HT1080 (cell line): Measurements from ENCODE around the gene QRSL1. TPM values are rescaled to one million over a fixed set of nuclear protein-coding genes. Genes with fewer than 3 reads are reported as not detected.
A peak's percentile ranks its signal among the peaks of the same experiment; 100 is the strongest.
"Not testable (repeated sequence)": the region's sequence is repeated elsewhere in the genome, so short reads cannot be mapped to it uniquely, and the experiment has no call there.

Experiments
- DNase-seq: peaks from one replicate; pipeline ENCODE4 v3.0.0-alpha.2; 2015; ENCODE audit warnings: low read depth
- total RNA-seq: library from RNA; depleted of rRNA; stranded (reverse); fragments of >200 nt; shearing (Covaris generic); gene quantifications from 2 replicates; pipeline ENCODE4 v1.2.3, GENCODE V29; 2014

The QRSL1 gene
- total RNA-seq, 1 experiment from 2014 or later = 13.7 TPM

DNA sequence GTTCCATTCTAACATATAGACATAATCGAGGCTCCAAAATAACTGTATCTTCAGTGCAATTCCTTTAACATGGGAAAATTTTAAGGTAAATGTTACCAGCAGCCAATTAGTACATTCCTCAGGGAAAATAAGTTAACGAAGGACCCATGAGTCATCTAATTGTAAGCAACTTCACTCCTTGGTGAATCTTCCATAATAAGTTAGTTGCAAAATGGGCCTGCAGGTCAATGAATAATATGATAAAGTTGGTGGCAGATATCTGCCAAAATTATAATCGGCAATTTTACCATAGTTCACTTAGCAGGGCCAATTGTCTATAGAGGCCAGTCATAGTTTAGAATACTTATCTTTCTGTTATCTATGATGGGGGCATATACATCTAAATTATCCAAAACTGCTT, 42.3 kb downstream of the QRSL1 start:
- DNase-seq = no peak

DNA sequence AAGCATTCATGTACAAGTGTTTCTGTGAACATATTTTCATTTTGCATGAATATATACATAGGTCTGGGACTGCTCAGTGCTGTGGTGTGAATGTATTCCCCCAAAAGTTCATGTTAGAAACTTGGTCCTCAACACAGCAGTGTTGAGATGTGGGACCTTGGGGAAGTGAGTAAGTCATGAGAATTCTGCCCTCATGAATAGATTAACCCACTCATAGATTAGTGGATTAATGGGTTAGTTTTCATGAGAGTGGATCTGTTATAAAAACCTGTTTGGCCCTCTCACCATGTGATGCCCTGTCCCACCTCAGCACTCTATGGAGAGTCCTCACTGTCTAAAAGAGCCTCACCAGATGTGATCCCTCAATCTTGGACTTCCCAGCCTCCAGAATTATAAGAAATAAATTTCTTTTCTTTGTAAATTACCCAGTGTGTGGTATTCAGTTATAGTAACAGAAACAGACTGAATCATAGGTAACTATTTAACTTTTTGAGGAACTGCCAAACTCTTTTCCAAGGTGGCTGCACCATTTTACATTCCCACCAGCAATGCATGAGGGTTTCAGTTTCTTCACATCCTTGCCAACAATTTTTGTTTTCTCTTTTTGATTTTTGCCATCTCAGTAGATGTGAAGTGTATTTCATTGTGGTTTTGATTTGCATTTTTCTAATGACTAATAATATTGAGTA, 45.3 kb downstream of the QRSL1 start:
- DNase-seq = no peak

DNA sequence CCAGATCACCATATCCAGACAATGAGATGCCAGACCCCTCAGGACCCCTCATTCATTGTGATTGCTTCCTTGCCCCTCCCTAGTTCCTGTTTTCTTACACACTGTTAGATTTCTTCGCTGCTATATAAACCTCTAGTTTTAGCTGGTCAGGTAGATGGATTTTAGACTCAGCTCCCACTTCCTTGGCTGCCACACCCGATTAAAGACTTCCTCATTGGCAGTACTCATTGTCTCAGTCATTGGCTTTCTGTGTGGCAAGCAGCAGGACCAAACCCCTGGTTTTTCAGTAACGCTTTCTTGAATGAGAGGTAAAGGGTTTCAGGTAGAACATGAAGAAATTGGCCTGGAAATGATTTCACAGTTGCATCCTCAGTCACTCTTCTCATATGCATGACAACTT, 47.9 kb downstream of the QRSL1 start:
- DNase-seq = no peak

DNA sequence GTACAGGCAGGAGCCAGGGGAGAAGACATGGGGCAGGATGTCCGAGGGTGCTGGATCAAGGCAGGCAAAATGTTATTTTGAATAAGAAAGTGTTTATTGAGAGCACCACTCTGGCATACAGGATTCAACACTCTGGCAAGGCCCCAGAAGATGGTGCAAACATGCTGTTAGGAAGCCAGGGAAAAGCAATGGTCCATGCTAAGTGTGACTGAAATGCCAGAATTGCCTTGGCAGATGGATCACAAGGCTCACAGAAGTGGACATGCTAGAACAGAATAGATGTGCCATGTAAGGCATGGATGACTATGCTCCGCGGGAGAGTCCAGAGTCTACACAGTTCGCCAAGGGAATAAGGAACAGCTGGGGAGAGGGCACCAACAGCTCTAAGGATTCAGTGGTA, 54.6 kb downstream of the QRSL1 start:
- no peak for DNase-seq

DNA sequence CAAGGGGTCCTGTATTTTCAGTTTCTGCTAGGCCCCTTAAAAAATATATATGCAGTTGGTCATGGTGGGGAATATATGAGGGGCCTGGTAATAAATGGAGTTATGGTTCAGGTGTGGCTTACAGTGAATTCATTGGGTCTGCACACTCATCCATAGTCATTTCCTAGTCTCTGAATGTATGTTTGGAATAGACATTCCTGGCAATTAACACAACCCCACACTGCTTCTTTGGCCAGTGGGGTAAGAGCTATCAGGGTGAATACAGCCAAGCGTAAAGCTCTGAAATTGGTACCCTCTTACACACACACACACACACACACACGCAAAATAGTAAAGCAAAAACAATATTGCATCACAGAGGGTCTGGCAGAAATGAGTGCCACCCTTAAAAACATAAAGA, 56.5 kb downstream of the QRSL1 start:
- peak; percentile 80 for DNase-seq

DNA sequence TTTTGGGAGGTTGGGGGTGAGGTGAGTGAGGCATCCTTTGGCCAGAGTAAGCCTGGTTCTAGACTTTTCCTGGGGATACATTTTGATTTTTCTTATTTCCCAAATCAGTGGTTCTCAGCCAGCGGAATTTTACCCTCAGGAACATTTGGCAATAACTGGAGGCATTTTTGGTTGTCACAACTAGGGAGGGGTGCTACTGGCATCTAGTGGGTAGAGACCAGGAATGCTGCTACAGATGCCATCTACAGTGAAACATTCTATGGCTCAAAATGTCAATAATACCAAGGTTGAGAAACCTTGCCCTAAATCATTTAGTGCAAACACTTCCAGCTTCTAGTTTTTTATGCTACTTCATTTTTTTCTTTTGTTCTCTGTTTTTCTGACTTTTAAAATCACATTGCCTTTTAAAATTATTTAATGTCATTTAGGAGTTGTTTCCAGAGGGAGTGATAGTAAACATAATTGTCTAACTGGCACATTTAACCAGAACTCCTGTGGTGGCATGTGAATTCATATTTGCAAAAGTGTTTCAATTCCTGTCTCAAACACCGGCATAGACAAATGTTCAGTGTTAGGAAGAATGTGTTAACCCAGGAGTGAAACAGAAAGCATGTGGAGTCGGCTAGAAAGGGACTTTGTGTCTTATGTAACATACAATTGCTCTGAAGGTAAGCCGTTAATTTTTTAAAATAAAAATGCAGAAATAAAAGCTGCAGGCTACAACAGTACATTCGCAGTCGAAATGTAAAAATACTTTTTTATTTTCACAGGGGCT, 59.0 kb downstream of the QRSL1 start:
- no peak for DNase-seq

DNA sequence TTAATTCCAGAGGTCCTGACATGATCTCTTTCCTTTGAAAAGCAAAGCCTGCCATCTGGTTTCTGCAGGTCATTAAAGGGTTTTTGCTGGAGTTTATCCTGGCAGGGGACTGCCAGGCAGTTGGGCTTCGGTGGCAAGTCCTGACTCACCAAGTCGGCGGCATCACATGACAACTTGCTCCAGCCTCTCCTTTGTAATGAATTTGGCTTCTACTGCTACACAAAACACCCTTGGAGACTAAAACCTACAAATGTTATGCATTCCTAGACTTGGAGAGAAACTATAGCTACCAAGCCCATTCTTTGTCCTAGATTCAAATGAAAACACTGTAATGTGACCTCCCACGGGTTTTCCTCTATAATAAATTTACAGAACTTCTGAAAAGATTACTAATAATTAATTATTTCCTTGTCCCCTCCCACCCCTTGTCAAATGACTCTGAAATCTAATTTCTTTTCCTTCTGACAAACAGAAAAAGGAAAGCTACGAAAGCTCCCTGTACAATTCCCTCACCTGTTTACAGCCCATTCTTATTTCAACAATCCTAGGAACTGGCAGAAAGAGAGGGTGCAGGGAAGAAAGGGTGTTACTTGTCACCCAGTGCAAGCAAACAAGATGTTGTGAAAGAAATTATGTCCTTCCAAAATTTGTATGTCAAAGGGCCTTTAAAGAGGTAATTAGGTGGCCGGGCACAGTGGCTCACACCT, 62.9 kb downstream of the QRSL1 start:
- peak; percentile 73 for DNase-seq

DNA sequence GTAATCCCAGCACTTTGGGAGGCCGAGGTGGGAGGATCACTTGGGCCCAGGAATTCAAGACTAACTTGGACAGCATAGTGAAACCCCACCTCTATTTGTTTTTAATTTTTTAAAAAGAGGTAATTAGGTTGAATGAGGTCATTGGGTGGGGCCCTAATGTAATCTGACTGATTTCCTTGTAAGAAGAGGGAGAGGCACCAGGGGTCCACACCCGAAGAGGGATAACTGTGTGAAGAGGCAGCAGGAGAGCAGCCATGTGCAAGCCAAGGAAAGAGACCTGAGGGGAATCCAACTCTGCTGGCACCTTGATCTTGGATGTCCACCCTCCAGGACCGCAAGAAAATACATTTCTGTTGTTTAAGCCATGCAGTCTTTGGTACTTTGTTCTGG, 63.4 kb downstream of the QRSL1 start:
- no peak for DNase-seq

DNA sequence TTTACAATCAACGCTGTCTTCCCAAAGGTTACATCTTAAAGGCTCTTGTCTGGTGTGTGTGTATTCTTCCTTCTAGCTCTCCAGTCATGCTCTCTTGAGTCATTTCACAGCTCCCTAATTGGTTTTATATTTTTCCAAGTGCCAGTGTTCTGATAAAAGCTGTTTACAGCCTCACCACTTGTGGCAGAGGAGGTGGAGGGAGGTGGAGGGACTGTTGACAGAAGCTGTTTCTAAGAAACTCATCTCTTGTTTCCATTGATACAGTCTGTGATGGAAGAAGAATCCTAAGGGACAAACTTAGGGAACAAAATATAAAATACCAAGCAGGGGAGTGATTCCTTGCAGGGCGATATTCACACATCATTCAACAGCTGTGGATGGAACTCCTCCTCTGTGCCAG, 64.0 kb downstream of the QRSL1 start:
- no peak for DNase-seq

DNA sequence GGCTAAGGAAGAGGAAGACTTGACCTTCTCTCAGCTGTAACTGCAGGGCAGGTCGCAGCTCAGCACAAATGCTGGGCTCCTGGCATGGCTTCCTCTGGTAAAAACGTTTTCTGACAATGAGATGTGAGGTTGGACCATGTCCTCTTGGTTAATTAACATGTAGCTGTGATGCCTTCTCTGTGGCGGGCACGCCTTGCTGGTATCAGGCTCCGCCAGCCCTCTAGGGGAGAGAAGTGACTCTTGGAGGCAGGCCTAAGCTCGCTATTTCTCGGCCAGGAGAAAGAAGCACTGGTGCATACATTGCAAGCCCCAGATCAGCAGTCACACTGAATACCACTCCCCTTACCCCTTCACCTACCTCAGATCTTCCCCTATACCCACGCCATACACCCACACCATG, 65.0 kb downstream of the QRSL1 start:
- no peak for DNase-seq

DNA sequence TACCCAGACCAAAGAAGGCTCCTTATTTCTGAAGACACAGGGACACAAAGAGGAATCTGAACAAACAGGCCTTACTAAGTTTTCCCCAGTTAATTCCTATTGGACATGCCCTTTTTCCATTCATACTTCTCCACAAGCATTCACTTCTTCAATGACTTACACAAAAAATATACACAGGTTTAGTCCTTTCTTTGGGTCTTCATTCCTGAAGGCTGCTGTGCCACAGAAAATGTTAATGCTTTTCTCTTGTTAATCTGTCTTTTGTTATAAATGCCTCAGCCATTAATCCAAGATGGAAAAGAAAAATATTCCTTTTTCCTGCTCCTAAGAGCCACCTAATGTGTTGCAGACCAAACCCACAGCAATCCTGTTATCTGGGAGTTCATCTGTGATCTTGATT, 71.2 kb downstream of the QRSL1 start:
- DNase-seq = no peak

DNA sequence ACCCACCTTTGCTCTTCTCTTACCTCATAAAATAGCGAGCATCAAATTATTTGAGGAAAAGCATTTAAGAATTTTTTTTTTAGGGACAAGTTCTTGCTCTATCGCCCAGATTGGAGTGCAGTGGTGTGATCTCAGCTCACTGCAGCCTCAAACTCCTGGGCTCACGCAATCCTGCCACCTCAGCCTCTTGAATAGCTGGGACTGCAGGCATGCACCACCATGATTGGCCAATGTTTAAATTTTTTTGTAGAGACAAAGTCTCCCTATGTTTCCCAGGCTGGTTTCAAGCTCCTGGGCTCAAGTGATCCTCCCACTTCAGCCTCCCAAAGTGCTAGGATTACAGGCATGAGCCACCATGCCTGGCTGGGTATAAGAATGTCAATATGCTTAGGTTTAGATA, 71.8 kb downstream of the QRSL1 start:
- DNase-seq = not testable (repeated sequence)

DNA sequence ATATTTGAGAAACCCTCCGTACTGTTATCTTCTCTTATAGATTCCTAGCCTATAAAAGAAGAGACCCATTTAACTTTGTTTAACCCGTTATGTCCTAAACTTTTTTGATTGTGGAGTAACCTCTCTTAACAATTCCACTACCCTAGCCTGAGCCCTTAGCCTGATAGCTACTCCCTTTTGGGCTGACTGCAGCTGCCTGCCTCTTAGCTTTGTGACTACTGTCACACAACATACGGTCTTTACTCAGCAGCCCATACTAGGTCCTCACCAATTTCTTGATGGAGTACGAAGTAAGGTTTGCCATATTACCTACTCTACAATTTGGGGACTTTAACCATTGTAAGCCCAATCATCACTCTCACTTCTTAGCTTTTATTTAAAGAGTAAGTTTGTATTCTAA, 72.7 kb downstream of the QRSL1 start:
- DNase-seq = no peak

DNA sequence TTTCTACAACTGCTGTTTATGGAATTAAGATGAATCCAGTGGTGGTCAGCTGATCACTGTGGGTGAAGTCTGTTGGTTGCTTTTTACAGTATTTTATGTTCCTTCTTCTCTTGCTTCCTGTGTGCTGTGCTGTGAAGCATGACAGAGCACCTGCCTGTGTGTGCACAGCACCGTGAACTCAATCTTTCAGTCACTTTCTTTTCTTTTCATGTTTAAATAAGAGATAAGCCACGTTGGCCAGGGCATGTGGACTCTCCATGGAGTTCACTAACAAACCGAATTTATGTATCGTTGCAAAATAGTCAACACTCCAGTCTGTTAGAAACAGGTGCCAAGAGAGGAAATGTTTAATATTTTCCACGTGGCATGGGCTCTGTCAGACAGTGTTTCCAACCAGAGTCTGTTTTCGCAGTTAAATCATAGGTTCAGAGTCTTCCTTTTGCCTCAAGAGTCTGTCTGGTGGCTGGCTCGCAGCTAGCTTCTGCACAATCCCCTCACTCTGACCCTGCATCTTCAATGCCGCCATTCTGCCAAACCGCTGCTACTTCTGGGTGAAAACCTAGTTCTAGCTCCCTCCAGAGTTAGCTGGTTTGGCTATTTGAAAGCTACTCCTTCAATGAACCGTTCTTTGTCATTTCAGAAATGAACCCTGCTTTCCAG, 73.2 kb downstream of the QRSL1 start:
- DNase-seq = no peak

DNA sequence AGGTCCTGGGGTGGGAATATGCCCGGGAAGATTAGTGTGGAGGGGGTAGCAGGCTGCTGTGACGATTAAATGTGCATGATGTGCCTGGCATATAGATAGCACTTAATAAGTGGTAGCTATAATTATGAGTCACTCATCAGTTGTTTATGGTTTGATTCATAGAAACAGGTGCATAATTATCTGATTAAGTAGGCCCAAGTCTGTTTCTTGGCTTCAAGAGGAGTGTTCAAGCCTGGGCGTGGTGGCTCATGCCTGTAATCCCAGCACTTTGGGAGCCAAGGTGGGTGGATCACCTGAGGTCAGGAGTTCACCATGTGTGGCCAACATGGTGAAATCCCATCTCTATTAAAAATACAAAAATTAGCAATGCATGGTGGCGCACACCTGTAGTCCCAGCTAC, 74.9 kb downstream of the QRSL1 start:
- DNase-seq = no peak

DNA sequence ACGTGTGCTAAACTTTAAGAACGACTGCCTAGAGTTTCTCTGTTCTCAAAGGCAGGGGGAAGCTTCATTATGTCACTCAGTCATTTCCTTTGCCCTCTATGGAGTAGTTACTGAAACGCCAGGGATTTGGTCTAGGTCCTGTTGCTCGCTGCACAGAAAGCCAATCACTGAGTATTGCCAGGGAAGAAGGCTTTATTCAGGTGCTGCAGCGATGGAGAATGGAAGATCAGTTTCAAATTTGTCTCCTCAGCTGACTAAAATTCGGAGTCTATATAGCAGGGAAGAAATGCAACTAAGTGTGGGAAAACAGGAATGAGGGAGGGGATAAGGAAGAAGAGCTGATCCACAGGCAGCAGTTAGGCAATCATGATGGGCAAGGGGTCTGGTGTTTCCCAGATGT, 75.8 kb downstream of the QRSL1 start:
- no peak for DNase-seq

DNA sequence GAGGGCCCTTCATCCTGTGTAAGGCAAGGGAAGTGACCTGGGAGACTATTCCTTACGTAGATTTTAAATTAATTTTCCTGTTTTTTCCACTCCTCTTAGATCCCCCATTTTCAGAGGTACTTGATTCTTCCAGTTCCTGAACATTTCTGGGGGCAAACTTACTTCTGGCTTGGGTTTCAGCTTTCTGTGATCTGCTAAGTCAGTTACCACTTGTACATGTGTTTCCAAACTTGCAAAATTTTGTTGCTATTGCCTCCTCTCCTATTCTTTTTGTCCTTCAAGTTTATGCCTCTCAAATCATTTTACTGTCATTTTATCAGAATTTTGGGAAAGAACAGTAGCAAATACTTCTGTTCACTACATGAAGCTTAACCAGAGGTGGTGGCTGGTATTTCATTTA, 81.2 kb downstream of the QRSL1 start:
- no peak for DNase-seq

DNA sequence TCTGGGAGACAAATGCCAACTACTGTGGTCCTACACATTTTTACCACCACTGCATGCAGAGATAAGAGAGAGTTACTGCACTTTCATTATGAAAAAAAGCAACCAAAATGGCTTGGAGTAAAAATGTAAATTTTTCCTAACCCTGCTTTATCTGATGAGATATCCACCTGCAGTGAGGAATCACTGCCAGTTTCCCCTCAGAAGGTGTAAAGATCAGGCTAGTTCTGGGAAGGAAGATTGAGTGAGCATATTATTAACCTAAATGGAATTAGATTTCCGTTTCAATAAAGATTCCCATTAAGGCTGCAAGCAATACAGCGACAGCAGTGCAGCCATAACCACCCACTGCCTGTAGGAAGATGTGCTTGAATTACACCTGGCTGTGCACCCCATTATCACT, 84.9 kb downstream of the QRSL1 start:
- no peak for DNase-seq

DNA sequence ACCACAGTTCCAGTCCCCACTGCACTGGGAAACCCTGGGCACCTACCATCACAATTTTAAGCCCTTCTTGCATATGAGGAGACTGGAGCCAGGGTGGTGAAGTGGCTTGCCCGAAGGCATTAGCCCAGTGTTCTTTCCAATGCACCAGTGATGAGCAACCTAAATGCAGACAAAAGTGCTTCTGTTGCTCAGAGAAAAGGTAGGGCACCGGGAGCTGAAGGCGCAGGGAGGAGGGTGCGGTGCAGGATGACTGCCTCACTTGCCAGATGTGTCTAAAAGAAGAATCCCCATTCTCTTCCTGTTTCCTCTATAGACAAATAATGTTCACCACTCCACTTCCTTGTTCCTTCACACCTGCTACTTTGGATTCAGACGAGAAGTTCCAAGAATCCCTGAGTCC, 86.5 kb downstream of the QRSL1 start:
- DNase-seq = no peak

DNA sequence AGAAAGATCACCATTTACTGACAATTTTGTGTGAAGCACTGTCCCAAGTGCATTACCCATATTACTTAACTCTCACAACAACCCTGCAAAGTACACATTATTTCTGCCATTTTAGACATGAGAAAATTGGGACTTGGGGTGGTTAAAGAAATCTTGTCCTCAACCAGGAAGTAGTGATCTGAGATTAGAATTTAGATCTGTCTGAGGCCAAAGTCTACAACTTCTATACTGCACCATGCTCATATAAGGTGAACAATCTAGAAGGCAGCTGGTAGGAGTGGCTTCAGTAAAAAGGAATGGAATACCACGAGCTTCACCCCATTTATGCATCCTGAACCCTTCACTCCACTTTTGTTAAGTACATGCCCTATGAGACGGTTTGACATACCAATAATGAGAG, 87.6 kb downstream of the QRSL1 start:
- no peak for DNase-seq
